IMR-90 (cell line): ENCODE measurements around the gene TGFB1.

Source experiments
- BHLHE40 ChIP-seq: fragments of 150-350 bp; IDR thresholded peaks from 2 replicates; pipeline ENCODE4 v1.6.1; 2016; ENCODE audit warnings: mild to moderate bottlenecking, low read depth, low read length
- CEBPB ChIP-seq: IDR thresholded peaks from 2 replicates; pipeline ENCODE4 v1.6.1; 2012; ENCODE audit warnings: low read depth, low read length, improper control_type of control experiment
- CHD1 ChIP-seq: IDR thresholded peaks from 2 replicates; pipeline ENCODE4 v1.6.1; 2012; ENCODE audit warnings: low read depth, low read length, improper control_type of control experiment
- CTCF ChIP-seq: conservative IDR thresholded peaks from 2 replicates; pipeline ENCODE4 v1.5.1; 2012; ENCODE audit warnings: mild to moderate bottlenecking, low read depth, low read length, improper control_type of control experiment
- ELK1 ChIP-seq: fragments of 150-350 bp; IDR thresholded peaks from 2 replicates; pipeline ENCODE4 v1.6.1; 2016; ENCODE audit warnings: low read depth, mild to moderate bottlenecking, low read length, moderate library complexity, borderline replicate concordance
- FOS ChIP-seq: fragments of 150-350 bp; IDR thresholded peaks from 2 replicates; pipeline ENCODE4 v1.6.1; 2016; ENCODE audit warnings: low read depth, low read length
- MXI1 ChIP-seq: IDR thresholded peaks from 2 replicates; pipeline ENCODE4 v1.6.1; 2012; ENCODE audit warnings: low read depth, mild to moderate bottlenecking, low read length, moderate library complexity, borderline replicate concordance
- NFE2L2 ChIP-seq: fragments of 150-350 bp; IDR thresholded peaks from 2 replicates; pipeline ENCODE4 v1.6.1; 2016; ENCODE audit warnings: low read depth, mild to moderate bottlenecking, low read length
- POLR2A ChIP-seq: IDR thresholded peaks from 2 replicates; pipeline ENCODE4 v1.6.1; 2012; ENCODE audit warnings: mild to moderate bottlenecking, low read depth, low read length
- RAD21 ChIP-seq: IDR thresholded peaks from 2 replicates; pipeline ENCODE4 v1.6.1; 2012; ENCODE audit warnings: low read length, improper control_type of control experiment
- RFX5 ChIP-seq: IDR thresholded peaks from 2 replicates; pipeline ENCODE4 v1.8.0; 2012; ENCODE audit warnings: low read depth, mild to moderate bottlenecking, low read length, moderate library complexity
- SMC3 ChIP-seq: fragments of 150-350 bp; IDR thresholded peaks from 2 replicates; pipeline ENCODE4 v1.6.1; 2016; ENCODE audit warnings: low read depth, mild to moderate bottlenecking, antibody characterized with exemption, low read length, moderate library complexity
- USF2 ChIP-seq: fragments of 150-350 bp; IDR thresholded peaks from 2 replicates; pipeline ENCODE4 v1.6.1; 2017; ENCODE audit warnings: mild to moderate bottlenecking, antibody characterized with exemption, low read length, low read depth

- TF ChIP-seq CTCF (no peak), RAD21 (no peak), RFX5 (no peak), FOS (no peak), POLR2A (no peak), MXI1 (no peak), SMC3 (no peak), BHLHE40 (no peak), USF2 (no peak), CHD1 (no peak), NFE2L2 (no peak), ELK1 (no peak), CEBPB (no peak)
Observed at GRCh38 chr19:41294393-41294792, 59.3 kb downstream of the TGFB1 start.
